ENCODE data around the gene CRYGN.

The CRYGN gene

GRCh38 chr7:151459726-151460473 is 20.0 kb upstream of the CRYGN start:
- DNase-seq (ENCODE audit: low read depth in 2 of 2), result no peak

- DNase-seq (ENCODE audit: low read depth in 2 of 2), result no peak
Measured at GRCh38 chr7:151457534-151457933, 17.6 kb upstream of the CRYGN start.

- no peak for DNase-seq (ENCODE audit: low read depth in 2 of 2)
Measured at GRCh38 chr7:151456782-151457181, 16.8 kb upstream of the CRYGN start.

- no peak for DNase-seq (ENCODE audit: low read depth in 2 of 2)
Measured at GRCh38 chr7:151456276-151456675, 16.3 kb upstream of the CRYGN start.

- DNase-seq (ENCODE audit: low read depth in 2 of 2), result no peak
Measured at GRCh38 chr7:151455690-151456089, 15.7 kb upstream of the CRYGN start.

GRCh38 chr7:151454932-151455530 is 15.1 kb upstream of the CRYGN start:
- DNase-seq (ENCODE audit: low read depth in 2 of 2), result no peak

GRCh38 chr7:151454305-151454704 is 14.4 kb upstream of the CRYGN start:
- DNase-seq (ENCODE audit: low read depth in 2 of 2), result no peak

- no peak for DNase-seq (ENCODE audit: low read depth in 2 of 2)
Measured at GRCh38 chr7:151453326-151453791, 13.4 kb upstream of the CRYGN start.

GRCh38 chr7:151452680-151453325 is 12.9 kb upstream of the CRYGN start:
- no peak for DNase-seq (ENCODE audit: low read depth in 2 of 2)

- DNase-seq (ENCODE audit: low read depth in 2 of 2), result no peak
Measured at GRCh38 chr7:151451626-151452571, 12.0 kb upstream of the CRYGN start.

- no peak for DNase-seq (ENCODE audit: low read depth in 2 of 2)
Measured at GRCh38 chr7:151451156-151451555, 11.2 kb upstream of the CRYGN start.

GRCh38 chr7:151449990-151450389 is 10.0 kb upstream of the CRYGN start:
- no peak for DNase-seq (ENCODE audit: low read depth in 2 of 2)

GRCh38 chr7:151448261-151449252 is 8.6 kb upstream of the CRYGN start:
- DNase-seq (ENCODE audit: low read depth in 2 of 2), result peak; percentile 65 to 70

GRCh38 chr7:151447901-151448260 is 7.9 kb upstream of the CRYGN start:
- DNase-seq (ENCODE audit: low read depth in 2 of 2), result no peak

GRCh38 chr7:151447312-151447711 is 7.4 kb upstream of the CRYGN start:
- no peak for DNase-seq (ENCODE audit: low read depth in 2 of 2)

- DNase-seq (ENCODE audit: low read depth in 2 of 2), result no peak
Measured at GRCh38 chr7:151446412-151446811, 6.5 kb upstream of the CRYGN start.

GRCh38 chr7:151444632-151445031 is 4.7 kb upstream of the CRYGN start:
- no peak for DNase-seq (ENCODE audit: low read depth in 2 of 2)

GRCh38 chr7:151442776-151443496 is 3.0 kb upstream of the CRYGN start:
- DNase-seq (ENCODE audit: low read depth in 2 of 2), result no peak

- no peak for DNase-seq (ENCODE audit: low read depth in 2 of 2)
Measured at GRCh38 chr7:151440799-151441445, 981 bp upstream of the CRYGN start.
